ENCODE results near the gene PSMG4.

Gene PSMG4, protein sequence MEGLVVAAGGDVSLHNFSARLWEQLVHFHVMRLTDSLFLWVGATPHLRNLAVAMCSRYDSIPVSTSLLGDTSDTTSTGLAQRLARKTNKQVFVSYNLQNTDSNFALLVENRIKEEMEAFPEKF

DNA sequence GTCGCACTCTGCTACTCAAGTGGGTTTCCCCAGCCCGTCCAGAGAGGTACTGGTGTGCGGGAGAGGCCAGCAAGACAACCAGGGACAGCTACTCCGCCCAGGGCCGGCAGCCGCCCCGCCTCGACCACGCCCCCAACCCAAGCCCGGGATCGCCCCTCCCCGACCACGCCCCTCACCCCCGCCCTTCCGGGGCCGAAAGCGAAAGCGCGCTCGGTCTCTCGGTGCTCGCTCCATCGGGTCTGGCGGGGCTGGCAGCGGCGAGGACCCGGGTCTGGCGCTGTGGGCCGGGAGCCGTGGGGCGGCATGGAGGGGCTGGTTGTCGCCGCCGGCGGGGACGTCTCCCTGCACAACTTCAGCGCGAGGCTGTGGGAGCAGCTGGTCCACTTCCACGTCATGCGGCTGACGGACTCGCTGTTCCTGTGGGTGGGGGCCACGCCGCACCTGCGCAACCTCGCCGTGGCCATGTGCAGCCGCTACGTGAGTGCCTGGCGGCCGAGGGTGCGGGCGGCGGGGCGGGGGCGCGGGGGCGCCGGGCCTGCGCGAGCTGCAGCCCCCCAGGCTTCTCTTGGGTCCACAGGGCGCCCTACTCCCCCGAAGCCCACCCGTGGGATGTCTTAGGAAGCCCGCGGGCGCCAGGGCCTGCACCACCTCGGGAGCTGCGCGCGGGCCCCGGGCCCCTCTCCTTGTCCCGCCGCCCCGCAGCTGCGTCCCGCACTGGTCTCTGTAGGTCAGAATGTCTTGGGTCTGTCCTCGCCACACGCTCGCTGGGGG lies at the start of gene PSMG4:
TSS of gene PSMG4 (plus strand) at position 228 of the 771 bp plus-strand sequence. CDS start at position 304, 76 bp downstream.
- peak; percentile 98 for DNase-seq

DNA sequence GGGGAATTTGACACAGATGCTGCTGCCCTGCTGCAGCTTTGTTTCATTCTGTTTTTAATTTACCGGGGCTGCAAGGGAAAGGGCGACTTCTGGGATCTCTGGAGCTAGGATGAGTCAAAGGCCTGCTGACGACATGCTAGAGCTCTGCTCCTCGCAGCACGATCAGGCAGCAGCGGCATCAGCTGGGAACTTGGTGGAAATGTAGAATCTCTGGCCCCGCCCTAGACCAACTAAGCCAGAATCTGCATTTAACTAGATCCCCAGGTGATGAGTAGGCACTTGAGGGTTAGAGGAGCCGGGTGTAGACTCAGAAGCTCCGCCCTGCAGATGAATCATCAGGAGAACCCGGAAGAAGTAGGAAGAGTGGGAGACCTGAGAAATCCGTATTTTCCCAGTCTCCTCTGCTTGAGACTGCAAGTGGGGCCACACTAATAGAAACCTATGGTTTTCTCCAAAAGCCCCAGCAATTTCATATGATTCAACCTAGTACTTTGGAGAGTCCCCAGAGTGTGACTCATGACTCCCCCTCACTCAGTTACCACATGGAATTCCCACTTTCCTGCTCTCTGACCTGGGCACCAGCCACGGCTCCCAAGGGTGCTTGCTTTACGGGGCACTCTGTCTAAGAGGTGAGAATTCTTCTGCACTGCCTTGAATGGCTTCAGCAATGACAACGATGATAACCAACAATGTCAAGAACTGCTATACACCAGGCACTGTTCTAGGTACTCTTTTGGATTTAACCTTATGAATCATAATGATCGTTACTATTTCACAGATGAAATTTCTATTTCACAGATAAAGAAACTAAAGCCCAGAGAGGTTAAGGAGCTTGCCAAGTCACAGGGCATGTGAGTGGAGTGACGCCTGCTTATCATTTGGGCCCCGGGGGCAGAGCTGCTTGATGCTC lies 49.4 kb upstream of the PSMG4 start:
- peak; percentile 73 for DNase-seq

DNA sequence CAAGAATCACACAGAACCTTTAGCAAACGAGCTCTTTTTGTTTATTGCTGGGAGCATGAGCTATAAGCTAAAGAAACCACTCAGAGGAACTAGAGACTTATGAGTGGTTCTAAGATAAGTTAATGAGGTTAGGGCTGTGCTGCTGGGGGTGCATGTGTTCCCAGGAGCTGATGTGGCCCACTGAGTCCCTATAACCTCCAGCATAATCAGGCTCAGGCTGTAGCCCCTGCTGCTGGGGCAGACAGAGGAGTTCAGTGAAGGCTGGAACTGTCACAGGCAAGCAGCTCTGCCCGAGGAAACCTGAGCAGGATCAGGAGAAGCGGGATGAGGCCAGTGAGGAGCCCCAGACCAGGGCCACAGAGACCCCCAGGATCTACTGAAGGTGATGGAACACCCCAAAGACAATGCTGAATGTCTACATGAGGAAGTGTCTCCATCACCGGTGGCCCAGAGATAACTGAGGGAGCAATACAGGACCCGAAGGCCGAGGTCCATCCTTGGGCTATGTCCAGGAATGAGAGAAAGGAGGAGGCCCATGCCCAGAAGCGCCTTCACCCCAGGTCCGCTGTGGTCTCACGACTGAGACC lies 48.6 kb upstream of the PSMG4 start:
- DNase-seq = no peak

DNA sequence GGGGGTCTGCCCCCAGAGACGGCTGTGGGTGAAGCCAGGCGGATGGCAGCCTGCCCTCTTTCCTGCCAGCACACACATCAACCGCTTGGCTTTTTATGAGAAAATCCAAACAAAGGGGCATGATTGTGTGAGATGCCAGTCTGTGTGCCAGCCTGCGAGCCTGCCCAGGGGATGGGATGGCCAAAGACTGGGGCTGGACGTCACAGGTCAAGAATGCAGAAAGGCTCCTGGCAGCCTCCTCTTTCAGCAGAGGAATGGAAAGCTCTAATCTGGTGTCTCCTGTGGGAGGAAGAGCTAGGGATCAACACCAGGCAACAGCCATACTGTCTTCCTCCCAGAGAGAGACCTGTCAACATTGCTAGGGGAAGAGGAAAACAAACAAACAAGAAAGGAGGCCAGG lies 47.1 kb upstream of the PSMG4 start:
- no peak for DNase-seq

DNA sequence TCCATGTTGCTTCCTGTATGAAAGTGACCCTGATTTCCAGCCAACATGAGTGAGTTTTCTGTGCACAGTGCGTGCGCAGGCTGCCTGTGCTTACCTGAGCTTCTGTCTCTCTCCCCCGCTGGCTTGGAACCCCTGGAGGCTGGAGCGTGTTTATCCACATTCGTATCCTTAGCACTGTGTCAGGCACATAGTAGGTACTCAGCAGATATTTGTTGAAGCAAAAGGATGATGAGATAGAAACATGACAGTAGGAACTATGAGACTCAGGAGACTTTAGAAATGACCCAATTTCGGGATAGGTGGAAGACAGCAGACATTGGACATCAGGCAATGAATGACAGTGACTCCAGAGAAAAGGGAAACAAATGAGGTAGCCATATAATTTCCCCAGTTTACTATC lies 46.5 kb upstream of the PSMG4 start:
- DNase-seq = no peak

DNA sequence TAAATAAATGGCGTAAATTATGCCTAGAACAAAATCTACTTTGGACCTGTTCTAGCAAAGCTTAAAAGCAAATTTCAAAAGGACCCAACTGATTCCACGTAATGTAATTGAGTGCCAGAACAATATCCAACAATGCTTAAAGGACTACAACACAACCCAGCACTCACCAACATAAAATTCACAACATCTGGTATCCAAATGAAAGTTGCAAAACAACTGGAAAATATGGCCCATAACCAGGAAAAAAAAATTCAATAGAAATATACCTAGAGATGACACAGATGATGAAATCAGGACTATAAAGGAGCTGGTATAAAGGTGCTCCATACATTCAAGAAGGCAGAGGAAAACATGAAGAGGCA lies 45.4 kb upstream of the PSMG4 start:
- no peak for DNase-seq

DNA sequence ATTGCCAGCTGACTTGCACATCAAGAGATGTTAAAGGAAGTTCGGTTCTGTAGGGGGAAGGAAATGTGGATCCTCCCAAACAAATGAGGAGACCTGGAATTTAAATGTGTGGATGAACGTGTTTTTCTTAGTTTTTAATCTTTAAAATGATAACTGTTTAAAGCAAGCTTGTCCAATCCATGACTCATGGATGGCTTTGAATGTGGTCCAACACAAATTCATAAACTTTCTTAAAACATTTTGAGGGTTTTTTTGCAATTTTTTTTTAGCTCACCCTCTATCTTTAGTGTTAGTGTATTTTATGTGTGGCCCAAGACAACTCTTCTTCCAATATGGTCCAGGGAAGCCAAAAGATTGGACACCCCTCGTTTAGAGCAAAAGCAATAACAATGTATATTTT lies 43.8 kb upstream of the PSMG4 start:
- no peak for DNase-seq

DNA sequence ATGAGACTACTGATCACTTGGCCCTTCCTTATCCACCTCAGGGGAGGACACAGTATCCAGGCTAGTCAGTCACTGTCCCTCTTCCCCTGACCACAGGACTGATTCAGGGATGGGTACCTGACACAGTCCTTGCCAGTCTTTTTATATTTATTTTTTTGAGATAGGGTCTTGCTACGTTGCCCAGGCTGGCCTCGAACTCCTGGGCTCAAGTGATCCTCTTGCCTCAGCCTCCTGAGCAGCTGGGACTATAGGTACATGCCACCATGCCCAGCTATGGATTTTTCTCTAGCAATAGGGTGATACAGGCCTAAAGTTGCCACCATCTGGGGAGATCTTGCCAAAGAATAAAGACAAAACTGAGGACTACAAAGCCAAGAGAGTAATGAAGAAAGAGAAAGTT lies 41.5 kb upstream of the PSMG4 start:
- DNase-seq = no peak

DNA sequence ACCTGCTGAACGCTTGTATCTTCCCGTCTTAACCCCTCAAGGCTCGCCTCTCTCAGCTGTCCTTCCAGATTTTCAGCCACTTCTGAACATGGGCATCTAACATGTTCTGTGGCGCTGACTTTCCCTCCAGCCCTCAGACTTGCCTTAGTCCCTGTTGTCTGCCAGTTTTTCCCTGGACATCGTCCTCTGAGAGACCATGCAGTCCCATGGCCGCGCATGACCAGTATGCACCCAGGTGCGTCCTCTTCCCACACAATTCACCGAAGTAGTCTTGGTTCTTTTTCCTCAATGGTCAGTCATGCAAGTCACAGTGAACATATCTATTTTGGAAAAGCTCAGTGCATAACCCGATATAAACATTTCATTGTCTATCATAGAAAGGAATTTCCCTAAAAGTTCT lies 40.5 kb upstream of the PSMG4 start:
- no peak for DNase-seq

DNA sequence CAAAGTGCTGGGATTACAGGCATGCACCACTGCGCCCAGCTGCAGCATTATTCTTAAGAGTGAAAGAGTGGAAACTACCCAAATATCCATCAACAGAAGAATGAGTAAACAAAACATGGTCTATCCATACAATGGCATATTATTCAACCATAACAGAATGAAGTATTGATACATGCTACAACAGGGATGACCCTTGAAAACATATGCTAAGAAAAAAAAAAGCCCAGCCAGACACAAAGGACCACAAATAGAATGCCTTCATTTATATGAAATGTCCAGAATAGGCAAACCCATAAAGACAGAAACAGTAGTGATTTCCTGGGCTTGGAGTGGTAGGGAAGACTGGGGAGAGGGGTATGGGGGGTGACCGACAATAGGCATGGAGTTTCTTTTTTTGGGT lies 38.4 kb upstream of the PSMG4 start:
- no peak for DNase-seq

DNA sequence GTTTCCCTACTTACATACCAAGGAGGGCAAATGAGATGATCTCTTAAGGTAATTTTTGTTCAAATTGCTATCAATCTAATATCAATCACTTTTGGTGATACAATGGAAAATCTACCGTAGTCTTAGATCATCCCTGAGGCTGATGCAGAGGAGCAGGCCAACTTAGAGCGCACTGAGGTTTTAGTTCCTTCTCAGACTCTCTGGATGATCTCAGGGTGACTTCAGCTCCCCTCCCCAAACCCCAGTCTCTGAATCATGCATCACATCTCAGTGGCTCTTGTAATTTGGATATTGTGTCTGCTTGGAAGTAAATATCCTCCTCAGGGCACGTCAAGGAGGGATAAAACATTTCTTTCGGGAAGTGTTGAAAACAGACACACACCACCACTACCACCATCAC lies 37.2 kb upstream of the PSMG4 start:
- DNase-seq = no peak

DNA sequence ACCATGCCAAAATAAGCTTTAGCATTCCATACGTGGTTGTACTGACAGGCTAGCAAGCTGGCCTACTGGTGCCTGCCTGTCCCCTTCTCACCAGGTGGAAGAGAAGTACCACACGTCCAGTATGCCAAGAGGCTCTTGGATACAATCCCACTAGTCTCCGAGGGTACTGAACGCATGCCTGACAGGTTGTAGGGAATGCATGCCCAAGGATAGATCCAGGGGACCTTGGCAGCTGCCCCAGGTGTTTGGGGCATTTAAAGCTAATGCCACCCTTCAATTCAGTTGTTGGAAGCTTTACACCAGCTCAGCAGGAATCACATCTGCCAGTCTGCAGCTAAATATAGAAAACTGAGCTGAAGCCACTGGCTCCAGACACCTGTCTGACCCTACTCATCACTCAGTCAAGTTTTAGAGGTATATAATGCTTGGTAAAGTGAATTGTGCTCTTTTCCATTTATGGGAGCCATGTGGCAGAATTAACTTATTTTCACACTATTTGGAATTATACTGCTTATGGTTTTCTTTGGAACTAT lies 36.2 kb upstream of the PSMG4 start:
- DNase-seq = no peak

DNA sequence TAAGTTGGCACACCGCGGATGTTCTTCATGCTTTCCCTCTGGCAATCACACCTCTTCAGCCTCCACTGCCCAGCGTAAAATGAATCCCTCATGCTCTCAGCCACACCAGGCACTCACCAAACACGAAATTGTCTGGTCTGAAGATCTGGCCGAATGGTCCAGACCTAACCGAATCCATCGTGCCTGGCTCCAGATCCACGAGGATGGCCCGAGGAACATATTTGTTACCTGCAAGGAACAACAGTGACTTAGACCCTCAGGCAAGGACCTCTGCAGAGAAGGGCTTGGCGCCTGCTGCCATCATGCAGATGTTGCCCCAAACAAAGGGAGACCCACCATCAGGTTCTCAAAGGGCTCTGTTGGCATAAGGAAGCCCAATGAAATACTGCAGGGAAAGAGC lies 32.7 kb upstream of the PSMG4 start:
- no peak for DNase-seq

DNA sequence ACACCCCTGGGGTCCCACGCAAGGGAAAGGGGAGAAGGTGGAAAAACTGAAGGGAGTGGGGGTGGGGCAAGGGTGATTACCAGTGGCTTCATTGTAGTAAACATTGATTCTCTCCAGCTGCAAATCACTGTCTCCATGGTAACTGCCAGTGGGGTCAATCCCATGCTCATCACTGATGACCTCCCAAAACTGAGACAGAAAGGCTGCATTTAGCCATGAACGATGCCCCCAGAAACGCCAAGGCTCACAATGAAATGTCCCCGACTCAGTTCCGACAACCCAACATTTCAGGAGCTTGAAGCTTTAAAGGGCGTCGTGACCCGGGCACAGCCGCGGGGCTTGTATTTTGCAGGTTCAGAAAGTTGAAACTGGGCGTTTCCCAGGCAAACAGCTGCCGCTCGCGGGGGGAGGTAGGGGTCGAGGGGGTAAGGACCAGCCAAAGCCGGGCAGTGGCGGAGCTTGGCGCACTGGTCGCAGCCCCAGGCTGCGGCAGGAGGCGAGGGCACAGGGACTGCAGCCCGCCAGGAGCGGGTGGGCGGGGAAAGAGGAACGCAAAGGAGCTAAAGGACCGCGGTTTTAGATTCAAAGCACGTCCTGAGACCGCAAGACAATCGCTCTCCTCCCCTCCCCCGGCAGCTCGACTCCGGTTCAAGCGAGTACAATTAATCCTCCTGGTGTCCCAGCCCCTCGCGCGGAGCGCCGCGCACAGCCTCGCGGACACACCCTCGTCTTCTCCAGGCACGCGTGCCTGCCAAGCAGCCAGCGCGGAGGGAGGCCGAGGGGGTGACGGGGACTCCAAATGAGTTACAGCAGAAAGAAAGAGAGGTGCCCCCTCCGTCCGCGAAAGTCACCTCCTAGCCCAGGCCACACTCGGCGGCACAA lies 32.0 kb upstream of the PSMG4 start:
- DNase-seq = no peak

DNA sequence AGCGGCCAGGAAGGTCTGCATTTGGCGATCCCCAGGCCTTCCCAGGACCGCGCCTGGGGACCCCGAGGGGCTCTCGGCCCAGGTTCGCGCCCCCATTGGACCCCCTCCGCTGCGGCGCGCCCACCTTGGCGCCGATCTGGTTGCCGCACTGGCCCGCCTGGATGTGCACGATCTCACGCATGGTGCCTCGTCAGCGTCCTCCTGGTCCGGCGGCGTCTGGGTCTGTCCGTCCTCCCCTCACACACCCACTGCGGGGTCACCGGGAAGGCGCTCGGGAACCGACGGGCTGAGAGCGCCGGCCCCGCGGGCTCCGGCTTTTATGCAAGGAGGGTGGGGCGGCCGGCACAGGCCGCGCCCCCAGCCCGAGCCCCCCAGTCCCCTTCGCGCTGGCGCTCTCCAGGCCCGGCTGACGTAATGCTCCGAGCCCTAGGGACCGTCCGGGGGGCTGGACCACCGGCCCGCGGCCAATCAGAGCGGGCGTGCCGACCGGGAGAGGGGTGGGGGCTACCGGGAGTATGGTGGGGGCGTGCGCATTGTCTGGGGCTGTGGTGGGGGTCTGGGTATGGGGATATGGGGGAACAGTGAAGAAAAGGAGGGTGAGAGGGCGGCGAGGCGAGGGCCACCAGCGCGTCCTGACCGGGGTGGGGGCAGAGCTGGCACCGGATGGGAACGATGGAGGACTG lies 31.2 kb upstream of the PSMG4 start, which contains the start of gene TUBB2B:
TSS of gene TUBB2B (minus strand) at position 291 of the 683 bp plus-strand sequence. CDS start at position 181, 110 bp downstream.
- DNase-seq = no peak

DNA sequence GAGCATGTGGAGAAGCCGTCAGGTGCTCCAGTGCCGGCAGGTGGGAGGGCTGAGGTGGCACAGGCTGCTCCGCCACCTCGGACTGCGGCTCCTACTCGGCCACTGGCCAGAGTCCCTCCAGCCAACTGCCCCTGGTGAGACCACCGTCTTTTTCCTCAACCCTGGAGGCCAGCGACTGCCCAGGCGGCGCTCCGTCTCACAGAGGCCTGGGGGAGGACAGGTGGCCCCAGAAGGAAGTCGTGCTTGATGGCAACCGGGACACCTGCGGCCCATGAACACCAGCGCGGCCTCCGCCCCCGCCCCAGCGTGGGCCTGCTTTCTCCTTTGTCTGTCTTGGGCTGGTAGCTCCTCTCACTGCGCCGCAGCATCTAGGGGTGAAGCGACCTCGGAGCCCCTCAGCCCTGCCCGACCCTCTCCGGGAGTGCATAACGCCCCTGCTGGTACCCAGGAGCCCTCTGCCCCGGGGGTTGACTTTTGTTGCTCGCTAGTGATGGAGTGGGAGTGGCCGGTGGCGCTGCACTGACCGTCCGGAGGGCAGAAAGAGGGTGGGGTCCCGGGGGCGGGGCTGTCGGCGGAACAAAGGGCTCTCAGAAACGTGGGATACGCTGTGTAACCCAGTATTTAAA lies 30.6 kb upstream of the PSMG4 start:
- DNase-seq = no peak

DNA sequence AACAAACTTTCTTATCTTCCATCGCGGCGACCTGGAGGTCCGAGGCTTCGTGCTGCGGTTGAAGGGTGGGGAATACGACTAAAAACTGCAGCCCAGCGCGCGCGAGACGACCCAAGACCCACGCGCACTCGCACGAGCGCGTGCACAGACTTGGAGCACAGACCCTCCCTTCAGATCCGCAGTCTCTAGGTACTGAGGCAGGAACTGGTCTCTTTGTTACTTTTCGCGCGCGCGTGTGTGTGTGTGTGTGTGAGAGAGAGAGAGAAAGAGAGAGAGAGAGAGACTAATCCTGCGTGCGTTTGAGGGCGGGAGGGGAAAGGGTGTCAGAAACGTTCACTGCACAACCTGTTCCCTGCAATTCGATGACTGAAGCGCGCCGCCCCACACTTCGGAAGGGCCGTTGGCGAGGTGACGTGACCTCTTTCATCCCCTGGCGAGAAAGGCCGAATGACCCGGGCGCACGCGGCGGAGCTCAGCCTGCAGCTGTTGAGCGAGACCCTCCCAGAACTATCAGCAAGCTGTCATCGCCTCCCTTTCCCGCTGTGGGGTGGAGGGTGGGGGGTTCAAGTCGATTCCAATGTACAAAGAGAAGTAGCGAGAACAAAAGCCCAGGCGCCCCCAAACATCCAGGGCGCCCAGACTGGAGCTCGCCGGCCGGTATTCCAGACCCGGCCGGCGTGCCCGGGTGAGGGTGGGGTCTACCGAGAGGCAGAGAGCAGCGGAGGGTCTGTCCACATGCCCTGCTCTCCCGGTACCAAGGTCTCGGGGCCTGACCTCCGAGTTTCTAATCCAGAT lies 29.8 kb upstream of the PSMG4 start:
- no peak for DNase-seq

DNA sequence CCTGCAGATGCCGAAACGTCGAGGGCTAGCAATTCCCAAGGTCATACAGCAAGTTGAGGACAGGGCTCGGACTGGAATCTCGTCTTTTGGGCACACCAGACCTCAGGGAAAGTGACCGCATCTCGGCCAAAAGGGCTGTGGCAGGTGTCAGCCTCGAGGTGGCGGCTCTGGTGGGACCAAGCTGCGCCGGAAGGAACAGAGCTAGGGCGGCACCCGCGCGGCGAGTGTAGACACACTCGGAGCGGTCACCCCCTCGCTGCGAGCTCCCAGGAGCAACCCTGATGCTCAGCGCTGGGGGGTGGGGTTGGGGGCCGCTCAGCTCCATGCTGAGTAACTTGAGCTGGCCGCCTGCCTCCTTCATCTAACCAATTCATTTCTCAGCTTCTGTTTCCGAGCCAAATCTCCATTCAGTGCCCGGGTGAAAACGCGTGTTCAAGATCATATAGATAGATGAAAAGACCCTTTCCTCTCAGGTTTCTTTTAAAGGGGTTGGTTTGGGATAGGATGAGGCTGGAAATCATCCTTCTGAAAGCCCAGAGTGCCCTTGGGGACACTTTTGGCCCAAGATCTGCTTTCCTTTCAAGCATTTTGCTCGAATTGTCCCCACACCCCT lies 29.1 kb upstream of the PSMG4 start:
- no peak for DNase-seq

DNA sequence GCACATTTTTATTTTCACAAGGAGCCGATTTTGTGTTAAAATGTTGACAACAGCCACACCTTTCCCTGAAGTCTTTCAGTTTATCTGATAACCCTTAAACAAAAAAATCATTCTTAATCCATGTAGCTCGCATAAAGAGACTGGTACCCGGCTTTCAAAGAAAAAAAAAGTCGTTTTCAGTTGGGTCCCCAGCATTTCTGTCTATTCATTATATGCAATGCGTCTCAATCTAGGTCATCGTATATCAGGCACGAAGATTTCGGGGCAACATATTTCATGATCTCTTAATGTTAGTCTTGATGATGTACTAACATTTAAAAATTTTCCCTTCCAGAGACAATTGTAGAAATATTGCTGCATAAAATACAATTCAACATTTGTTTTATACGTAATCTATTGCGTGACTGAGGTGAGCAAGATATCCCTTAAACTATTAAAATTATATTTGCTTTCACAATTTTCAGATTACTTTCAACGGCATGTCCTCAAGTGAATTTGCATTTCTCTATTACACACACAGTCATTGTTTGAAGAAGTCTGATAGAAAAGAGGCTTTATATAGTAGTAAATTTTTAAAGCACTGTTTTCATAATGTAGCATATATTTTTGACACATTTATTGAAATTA lies 28.4 kb upstream of the PSMG4 start:
- DNase-seq = no peak
